RWPE2 (cell line): ENCODE results near the gene BROX.

Source experiments
- ATAC-seq: fragments of 200-7000 bp; cut with Tn5 transposase; 3 replicates; pipeline ENCODE4 v1.9.1; 2021; ENCODE audit warnings: low read depth
- DNase-seq: peaks from one replicate; pipeline ENCODE4 v3.0.0-alpha.2; 2020; ENCODE audit warnings: low spot score
- H3K27ac ChIP-seq: fragments of 450-650 bp; 2 replicates; pipeline ENCODE4 v1.5.1; 2017; ENCODE audit warnings: mild to moderate bottlenecking; ENCODE audit not compliant: poor library complexity, severe bottlenecking
- H3K27me3 ChIP-seq: fragments of 250-450 bp; sonication (Bioruptor Pico); 2 replicates; pipeline ENCODE4 v1.5.1; 2021; ENCODE audit warnings: mild to moderate bottlenecking, moderate library complexity; ENCODE audit not compliant: insufficient read depth, poor library complexity, severe bottlenecking
- H3K36me3 ChIP-seq: fragments of 250-450 bp; sonication (Bioruptor Pico); 2 replicates; pipeline ENCODE4 v1.5.1; 2020; ENCODE audit warnings: low read depth, mild to moderate bottlenecking, moderate library complexity
- H3K4me1 ChIP-seq: fragments of 250-450 bp; sonication (Bioruptor Pico); 2 replicates; pipeline ENCODE4 v1.5.1; 2021; ENCODE audit warnings: mild to moderate bottlenecking, moderate library complexity; ENCODE audit not compliant: insufficient read depth, poor library complexity, severe bottlenecking
- H3K4me3 ChIP-seq: fragments of 250-450 bp; sonication (Bioruptor Pico); 2 replicates; pipeline ENCODE4 v1.5.1; 2021; ENCODE audit warnings: mild to moderate bottlenecking, moderate library complexity; ENCODE audit not compliant: severe bottlenecking
- H3K9me3 ChIP-seq: fragments of 250-450 bp; sonication (Bioruptor Pico); 2 replicates; pipeline ENCODE4 v1.5.1; 2021; ENCODE audit warnings: mild to moderate bottlenecking, moderate library complexity; ENCODE audit not compliant: severe bottlenecking
- CTCF ChIP-seq: fragments of 450-650 bp; IDR thresholded peaks from one replicate; pipeline ENCODE4 v1.5.1; 2017; ENCODE audit warnings: mild to moderate bottlenecking, moderate library complexity; ENCODE audit not compliant: poor library complexity, severe bottlenecking

BROX gene

DNA sequence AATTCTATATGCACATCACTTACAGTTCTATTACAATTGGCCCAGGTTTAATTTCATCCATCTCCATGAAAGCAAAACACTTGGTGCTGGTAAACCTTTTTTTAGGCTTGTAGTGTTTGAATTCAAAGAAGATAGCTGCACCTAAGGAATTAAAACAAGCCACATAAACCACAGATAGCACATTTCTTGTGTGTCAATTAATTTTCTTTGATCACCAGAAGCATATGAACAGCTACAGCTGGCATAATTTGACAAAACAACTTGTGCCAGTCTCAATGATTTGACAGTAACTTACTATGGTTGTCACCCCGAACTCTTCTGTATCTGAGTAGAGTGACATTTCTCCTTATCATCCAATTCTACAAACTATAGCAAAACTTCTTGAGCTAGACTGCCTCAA lies 42.3 kb upstream of the BROX start:
- Histone ChIP-seq H3K36me3 (peaks cover 16% of the 10 kb centered on the region), H3K27ac (no peak overlapping the region), H3K4me1 (no peaks in the 10 kb centered on the region), H3K4me3 (no peak overlapping the region), H3K27me3 (no peaks in the 10 kb centered on the region), H3K9me3 (no peaks in the 10 kb centered on the region)
- no peak for DNase-seq
- TF ChIP-seq CTCF = no peak
- no peak for ATAC-seq

- no peaks in the 10 kb centered on the region for H3K4me1 ChIP-seq
- ATAC-seq (no peak), DNase-seq (no peak)
- H3K9me3 ChIP-seq = no peaks in the 10 kb centered on the region
- no peaks in the 10 kb centered on the region for H3K27me3 ChIP-seq
- H3K27ac ChIP-seq = no peak overlapping the region
- H3K4me3 ChIP-seq = no peak overlapping the region
- TF ChIP-seq CTCF = no peak
- H3K36me3 ChIP-seq = no peaks in the 10 kb centered on the region; the same call in 1 of the 2 replicates
Observed at GRCh38 chr1:222680080-222680479, 32.3 kb upstream of the BROX start.

GRCh38 chr1:222691016-222691415 lies 21.3 kb upstream of the BROX start:
- TF ChIP-seq CTCF = no peak
- Histone ChIP-seq H3K36me3 (peaks cover 22% of the 10 kb centered on the region), H3K4me3 (no peak overlapping the region), H3K27me3 (no peaks in the 10 kb centered on the region), H3K9me3 (no peaks in the 10 kb centered on the region), H3K27ac (no peak overlapping the region), H3K4me1 (no peaks in the 10 kb centered on the region)
- no peak for ATAC-seq
- no peak for DNase-seq

- no peaks in the 10 kb centered on the region for H3K4me1 ChIP-seq
- H3K9me3 ChIP-seq = no peaks in the 10 kb centered on the region
- DNase-seq (no peak), ATAC-seq (no peak)
- peaks cover 18% of the 10 kb centered on the region for H3K36me3 ChIP-seq
- no peak for TF ChIP-seq CTCF
- no peaks in the 10 kb centered on the region for H3K27me3 ChIP-seq
- H3K4me3 ChIP-seq = no peak overlapping the region
- H3K27ac ChIP-seq = no peak overlapping the region
Observed at GRCh38 chr1:222694927-222695326, 17.4 kb upstream of the BROX start.

DNA sequence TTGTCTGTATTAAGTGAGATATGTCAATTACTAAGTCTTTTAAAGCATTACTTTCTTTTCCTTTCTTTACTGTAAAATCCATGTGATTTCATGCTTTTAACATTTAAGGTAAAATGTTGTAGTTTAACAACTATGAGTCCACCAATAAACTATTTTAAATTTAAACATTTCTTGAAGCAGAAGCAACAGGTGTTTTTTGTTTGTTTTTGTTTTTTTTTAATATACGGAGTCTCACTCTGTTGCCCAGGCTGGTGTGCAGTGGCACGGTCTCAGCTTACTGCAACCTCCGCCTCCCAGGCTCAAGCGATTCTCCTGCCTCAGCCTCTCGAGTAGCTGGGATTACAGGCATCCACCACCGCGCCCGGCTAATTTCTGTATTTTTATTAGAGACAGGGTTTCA lies 15.6 kb upstream of the BROX start:
- no peaks in the 10 kb centered on the region for H3K27me3 ChIP-seq
- H3K4me1 ChIP-seq = no peaks in the 10 kb centered on the region
- H3K27ac ChIP-seq = no peak overlapping the region
- no peak overlapping the region for H3K4me3 ChIP-seq
- ATAC-seq (no peak), DNase-seq (no peak)
- peaks cover 21% of the 10 kb centered on the region for H3K36me3 ChIP-seq
- H3K9me3 ChIP-seq = no peaks in the 10 kb centered on the region
- no peak for TF ChIP-seq CTCF
